GM19395 (cell line): ENCODE results near the gene SLC24A3.

Experiments used
- ATAC-seq: cut with Tn5 transposase; IDR thresholded peaks from one replicate; pipeline ENCODE4 v1.9.1; 2021; ENCODE audit warnings: mild to moderate bottlenecking, moderate library complexity; ENCODE audit not compliant: unreplicated experiment

The SLC24A3 gene

GRCh38 chr20:19415786-19416185 lies 203.3 kb downstream of the SLC24A3 start:
- no peak for ATAC-seq

DNA sequence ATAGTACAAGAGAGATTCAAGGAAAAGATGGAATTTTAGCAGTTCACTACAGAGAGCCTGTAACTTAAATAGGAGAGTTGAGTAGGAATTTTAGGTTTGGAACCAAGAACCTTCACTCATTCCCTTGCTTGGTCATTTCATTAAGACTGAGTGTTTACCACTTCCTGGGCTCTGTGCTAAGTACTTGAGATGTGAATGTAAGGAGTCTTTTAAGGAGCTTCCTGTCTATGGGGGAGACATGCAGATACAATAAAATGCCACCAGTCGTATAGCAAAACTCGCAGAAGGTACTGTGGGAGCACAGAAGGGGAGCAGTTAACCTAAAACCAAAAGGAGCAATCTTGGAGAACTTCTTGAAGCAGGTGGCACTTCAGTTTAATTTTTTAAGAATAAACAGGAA lies 204.2 kb downstream of the SLC24A3 start:
- ATAC-seq, result no peak

DNA sequence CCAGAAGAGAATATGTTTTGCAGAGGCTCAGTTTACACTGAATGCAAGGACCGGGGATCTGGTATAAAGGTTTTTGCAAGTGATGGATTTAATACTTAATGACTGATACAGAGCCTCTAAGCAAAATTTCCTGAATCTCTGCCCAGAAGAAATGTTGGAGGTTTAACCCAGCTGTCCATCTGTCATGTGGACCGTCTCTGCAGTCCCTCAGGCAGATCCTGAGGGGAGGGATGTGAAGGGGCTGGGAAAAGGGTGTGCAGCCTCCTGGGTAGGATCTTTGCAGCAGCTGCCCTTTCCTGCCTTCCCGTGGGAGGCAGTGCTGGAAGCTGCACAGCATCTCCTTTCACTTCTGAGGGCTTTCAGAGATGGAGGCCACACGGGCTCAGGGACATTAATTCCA lies 207.0 kb downstream of the SLC24A3 start:
- ATAC-seq, result no peak

DNA sequence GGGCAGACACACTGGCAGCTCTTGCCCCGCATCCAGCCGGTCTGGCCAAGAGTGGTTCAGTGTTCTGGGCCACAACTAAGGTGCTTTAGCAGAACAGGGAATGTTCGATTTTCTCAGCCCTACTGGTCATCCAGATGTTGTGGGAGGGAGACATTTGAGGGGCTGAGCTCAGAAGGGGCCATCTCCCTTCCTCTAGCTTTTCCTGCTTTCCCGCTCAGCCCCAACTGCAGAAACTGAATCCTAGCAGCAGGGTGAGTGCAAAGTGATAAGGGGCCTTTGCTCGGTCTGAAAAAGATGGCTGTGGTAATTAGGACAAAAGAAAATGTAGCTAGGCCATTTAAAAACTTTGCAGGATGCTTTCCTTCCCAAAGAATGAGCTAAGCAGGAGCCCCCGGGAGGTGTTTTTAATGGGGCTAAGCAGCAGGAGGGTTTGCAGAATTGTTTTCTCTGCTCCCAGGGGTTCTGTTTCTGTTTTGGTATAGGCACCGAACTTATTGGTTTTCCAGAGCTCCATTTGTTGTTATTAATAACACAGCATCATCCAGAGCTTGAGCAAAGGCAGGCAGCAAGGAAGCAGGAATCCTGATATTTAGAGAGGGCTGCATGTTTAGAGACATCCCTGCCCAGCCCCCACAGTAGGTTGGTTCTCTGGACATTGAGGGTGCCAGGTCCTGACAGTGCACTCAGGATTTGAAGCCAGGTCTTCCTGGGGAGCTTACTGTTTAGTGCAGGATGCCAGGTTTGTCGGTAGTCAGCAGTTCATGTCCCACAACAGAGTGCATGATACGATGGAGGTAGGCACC lies 210.9 kb downstream of the SLC24A3 start:
- no peak for ATAC-seq

GRCh38 chr20:19423900-19424620 lies 211.6 kb downstream of the SLC24A3 start:
- ATAC-seq, result no peak

GRCh38 chr20:19426356-19426755 lies 213.9 kb downstream of the SLC24A3 start:
- no peak for ATAC-seq

GRCh38 chr20:19427480-19427879 lies 215.0 kb downstream of the SLC24A3 start:
- ATAC-seq, result no peak

- no peak for ATAC-seq
Observed at GRCh38 chr20:19427913-19428312, 215.5 kb downstream of the SLC24A3 start.

- ATAC-seq, result no peak
Observed at GRCh38 chr20:19428324-19428723, 215.9 kb downstream of the SLC24A3 start.

DNA sequence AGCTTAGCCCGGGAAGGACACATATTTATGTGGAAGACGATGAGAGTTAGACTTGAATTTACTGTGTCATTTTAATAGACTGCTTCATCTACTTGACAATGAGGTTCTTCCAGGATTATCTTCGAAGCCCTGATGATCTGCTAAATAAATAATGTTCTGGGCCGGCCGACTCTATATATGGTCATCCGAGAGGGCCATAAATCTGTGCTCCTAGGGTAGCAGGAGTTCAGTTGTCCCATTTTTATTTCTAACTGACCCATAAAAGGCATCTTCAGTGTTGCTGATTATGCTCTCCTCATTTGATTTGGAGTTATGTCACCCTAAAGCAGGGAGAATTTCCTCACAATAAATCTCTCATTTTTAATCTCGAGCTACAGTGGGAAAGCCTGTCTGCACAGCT lies 217.1 kb downstream of the SLC24A3 start:
- no peak for ATAC-seq

DNA sequence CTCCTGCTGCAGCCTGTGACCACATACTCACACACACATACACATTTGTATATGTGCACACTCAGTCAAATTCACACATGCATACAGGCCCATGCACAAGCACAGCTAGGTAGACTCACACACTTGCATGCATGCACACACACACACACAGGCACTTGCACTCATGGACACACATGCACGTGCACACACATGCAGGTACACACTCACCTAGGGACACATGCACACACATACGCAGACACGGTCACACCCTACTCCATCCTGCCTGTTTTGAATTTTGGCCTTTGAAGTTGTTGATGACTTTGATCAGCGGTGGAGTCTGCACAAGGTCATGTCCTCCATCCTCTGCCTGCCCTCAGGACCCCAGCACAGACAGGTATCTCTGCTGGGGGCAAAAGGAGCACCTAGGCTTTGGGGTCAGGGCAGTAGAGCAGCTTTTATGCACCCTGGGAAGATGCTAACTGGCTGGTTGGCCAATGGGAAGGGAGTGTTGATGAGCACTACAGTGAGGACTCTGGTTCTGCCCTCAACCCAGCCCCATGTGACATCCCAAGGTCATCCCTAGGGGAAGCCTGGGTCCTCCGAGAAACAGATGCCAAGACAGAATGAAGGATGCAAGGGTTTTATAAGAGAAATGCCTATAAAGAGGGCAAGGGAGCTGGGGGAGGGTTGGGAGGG lies 218.3 kb downstream of the SLC24A3 start:
- no peak for ATAC-seq

DNA sequence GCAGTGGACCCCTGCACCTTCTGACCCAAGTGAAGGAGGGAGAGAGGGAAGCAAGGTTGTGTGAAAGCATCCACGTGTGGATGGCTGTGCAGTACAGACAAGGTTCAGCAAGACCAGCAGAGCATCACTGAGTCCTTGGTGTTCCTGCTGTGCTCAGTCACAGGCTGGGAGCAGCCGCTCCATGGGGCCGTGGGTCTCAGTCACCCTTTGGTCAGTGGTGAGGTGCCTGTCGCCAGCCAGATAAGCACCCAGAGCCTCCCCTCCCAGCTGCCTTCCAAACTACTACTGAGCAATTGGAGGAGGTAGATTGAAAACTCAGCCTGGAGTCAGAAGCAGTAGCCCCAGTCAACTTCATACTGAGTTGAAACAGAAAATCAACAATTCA lies 218.9 kb downstream of the SLC24A3 start:
- no peak for ATAC-seq

DNA sequence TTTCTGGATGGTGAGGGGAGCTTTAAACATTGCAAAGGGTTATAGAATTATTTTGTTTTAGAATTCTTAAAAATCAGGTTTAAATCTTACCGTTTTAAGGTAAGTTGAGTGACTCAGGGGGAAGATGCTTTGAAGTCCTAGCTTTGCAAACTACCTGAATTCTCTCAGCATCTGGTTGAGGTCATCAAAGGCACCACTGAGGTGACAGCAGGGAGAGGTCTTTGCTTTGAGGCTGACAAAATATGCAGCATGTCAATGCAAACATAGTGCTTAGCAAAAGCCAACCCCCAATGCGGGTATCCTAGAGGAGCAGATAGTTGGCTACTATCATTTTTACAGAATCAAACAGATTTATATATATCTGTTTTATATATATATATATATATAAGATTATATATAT lies 219.5 kb downstream of the SLC24A3 start:
- no peak for ATAC-seq

GRCh38 chr20:19433371-19434350 lies 221.2 kb downstream of the SLC24A3 start:
- no peak for ATAC-seq

GRCh38 chr20:19435316-19435715 lies 222.9 kb downstream of the SLC24A3 start:
- ATAC-seq, result no peak

GRCh38 chr20:19435821-19436220 lies 223.4 kb downstream of the SLC24A3 start:
- ATAC-seq, result no peak

DNA sequence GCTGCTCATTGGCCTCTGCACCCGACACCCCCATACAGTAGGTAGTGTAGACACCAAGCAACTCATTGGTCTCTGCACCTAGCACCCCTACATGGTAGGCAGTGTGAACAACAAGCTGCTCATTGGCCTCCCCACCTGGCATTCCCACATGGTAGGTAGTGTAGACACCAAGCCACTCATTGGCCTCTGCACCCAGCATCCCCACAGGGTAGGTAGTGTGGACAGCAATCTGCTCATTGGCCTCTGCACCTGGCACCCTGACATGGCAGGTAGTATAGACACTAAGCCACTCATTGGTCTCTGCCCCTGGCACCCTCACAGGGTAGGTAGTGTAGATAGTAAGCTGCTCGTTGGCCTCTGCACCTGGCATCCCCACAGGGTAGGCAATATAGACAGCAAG lies 226.0 kb downstream of the SLC24A3 start:
- no peak for ATAC-seq

DNA sequence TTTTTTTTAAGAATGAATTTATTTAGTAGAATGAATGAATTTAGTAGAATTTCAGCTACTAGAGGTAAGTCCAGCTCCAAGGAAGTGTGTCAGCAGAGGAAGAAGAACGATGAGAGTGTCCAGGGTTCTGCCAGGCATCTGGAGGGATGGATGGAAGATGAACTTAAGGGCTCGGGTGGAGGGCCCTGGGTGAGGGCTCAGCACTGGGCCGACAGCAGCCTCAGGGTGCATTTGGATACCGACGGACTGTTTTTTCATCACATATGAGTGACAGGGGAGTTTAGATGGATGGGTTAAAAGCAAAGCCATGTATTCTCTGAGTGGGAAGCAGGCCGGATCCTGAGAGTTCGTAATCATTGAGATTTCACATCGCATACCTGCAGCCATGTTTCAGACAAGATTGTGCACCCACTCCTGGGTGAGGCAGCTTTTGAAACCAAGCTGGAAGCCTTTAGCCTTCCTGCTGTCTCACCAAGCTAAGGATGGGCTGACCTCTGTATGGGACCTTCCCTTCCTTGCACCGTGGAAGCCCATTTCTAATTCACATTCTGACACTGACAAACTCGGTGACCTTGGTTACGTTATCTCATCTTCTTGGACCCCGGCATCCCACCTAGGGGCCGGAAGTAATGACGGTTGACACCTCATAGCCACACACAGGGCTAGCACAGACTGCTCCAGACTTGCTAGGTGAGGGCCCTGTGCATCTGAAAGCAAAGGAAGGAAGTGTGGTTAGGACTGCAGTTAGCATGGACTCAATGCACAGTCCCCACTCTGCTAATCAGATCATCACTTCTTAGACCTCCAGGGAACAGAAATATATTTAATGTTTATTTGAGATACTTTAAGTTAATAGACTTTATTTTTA lies 228.5 kb downstream of the SLC24A3 start:
- no peak for ATAC-seq

DNA sequence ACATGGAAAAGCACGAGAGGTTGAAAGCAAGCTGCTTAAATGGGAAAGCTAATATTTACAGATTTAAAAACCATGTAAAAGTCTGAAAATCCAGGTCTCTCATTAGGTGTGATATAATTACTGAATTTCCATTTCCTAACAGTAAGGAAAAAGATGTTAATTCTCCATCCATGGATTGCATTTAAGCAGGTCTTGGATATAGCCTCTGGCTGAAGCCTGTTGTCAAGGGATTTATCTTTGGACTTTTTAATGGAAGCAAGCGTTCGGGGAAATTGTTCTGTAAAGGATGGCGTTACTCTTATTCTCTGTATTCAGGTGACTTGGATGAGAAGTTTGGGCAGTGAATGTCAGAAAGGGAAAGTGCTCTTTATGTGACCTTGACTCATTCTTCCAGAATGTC lies 233.8 kb downstream of the SLC24A3 start:
- ATAC-seq, result no peak

- ATAC-seq, result no peak
Observed at GRCh38 chr20:19448632-19449031, 236.2 kb downstream of the SLC24A3 start.
